A549 (cell line): ENCODE results near the gene DNAJC10.
"Not testable (repeated sequence)": the region's sequence is repeated elsewhere in the genome, so short reads cannot be mapped to it uniquely, and the experiment has no call there.

Experiments
- BHLHE40 ChIP-seq: IDR thresholded peaks from 2 replicates; pipeline ENCODE4 v1.6.1; 2012; ENCODE audit warnings: low read depth, low read length, inconsistent platforms
- CEBPB ChIP-seq, 2 experiments: fragments of >200 bp in 1 of 2; sonication (Bioruptor Twin) in 1 of 2; formaldehyde crosslinking in 1 of 2; IDR thresholded peaks; 2 replicates each; pipeline ENCODE4 v1.6.1; 2012 to 2016
- CTCF ChIP-seq: fragments of >200 bp; sonication (Bioruptor Twin); formaldehyde crosslinking; IDR thresholded peaks from 3 replicates; pipeline ENCODE4 v1.5.1; 2016
- E2F6 ChIP-seq: IDR thresholded peaks from 2 replicates; pipeline ENCODE4 v1.6.1; 2012; ENCODE audit warnings: low read depth, borderline replicate concordance
- EP300 ChIP-seq, 2 experiments: fragments of >200 bp; sonication (Bioruptor Twin); formaldehyde crosslinking; IDR thresholded peaks; 2 replicates in 1 of 2; 3 replicates in 1 of 2; pipeline ENCODE4 v1.6.1; 2016 to 2017
- MAX ChIP-seq: IDR thresholded peaks from 2 replicates; pipeline ENCODE4 v1.6.1; 2012
- POLR2A ChIP-seq: IDR thresholded peaks from 2 replicates; pipeline ENCODE4 v1.6.1; 2012; ENCODE audit warnings: mild to moderate bottlenecking, low read length
- USF2 ChIP-seq: fragments of 450-650 bp; IDR thresholded peaks from 2 replicates; pipeline ENCODE4 v1.6.1; 2014; ENCODE audit warnings: antibody characterized with exemption
- ZC3H11A ChIP-seq: fragments of 450-650 bp; IDR thresholded peaks from 2 replicates; pipeline ENCODE4 v1.6.1; 2014; ENCODE audit warnings: antibody characterized with exemption, mild to moderate bottlenecking

- TF ChIP-seq CTCF; EP300 (IDR thresholded peaks at IDR 0.05); ZC3H11A; CEBPB (IDR thresholded peaks at IDR 0.05); POLR2A; E2F6; BHLHE40; MAX; USF2: not testable (repeated sequence)
Observed at GRCh38 chr2:182736856-182737255, 20.8 kb downstream of the DNAJC10 start.
